Panc1 (cell line): ENCODE data around the gene PCBD2.

ENCODE experiments used
- CTCF ChIP-seq: fragments of 450-650 bp; IDR thresholded peaks from 2 replicates; pipeline ENCODE4 v1.5.1; 2017; ENCODE audit warnings: mild to moderate bottlenecking
- POLR2AphosphoS5 ChIP-seq: IDR thresholded peaks from 2 replicates; pipeline ENCODE4 v1.6.1; 2012; ENCODE audit warnings: mild to moderate bottlenecking, low read depth, low read length, moderate library complexity
- TF ChIP-seq, protein P1 (sequence below), 2 experiments: IDR thresholded peaks; 2 replicates each; pipeline ENCODE4 v1.6.1; 2011 to 2012; ENCODE audit warnings: low read depth in 2 of 2, control low read depth in 1 of 2, low read length in 1 of 2, mild to moderate bottlenecking in 1 of 2, moderate library complexity in 1 of 2; ENCODE audit not compliant: insufficient read depth in 1 of 2

GRCh38 chr5:134957920-134958608 lies 53.1 kb downstream of the PCBD2 start:
- TF ChIP-seq CTCF (no peak), POLR2AphosphoS5 (no peak)
- TF ChIP-seq, protein P1, sequence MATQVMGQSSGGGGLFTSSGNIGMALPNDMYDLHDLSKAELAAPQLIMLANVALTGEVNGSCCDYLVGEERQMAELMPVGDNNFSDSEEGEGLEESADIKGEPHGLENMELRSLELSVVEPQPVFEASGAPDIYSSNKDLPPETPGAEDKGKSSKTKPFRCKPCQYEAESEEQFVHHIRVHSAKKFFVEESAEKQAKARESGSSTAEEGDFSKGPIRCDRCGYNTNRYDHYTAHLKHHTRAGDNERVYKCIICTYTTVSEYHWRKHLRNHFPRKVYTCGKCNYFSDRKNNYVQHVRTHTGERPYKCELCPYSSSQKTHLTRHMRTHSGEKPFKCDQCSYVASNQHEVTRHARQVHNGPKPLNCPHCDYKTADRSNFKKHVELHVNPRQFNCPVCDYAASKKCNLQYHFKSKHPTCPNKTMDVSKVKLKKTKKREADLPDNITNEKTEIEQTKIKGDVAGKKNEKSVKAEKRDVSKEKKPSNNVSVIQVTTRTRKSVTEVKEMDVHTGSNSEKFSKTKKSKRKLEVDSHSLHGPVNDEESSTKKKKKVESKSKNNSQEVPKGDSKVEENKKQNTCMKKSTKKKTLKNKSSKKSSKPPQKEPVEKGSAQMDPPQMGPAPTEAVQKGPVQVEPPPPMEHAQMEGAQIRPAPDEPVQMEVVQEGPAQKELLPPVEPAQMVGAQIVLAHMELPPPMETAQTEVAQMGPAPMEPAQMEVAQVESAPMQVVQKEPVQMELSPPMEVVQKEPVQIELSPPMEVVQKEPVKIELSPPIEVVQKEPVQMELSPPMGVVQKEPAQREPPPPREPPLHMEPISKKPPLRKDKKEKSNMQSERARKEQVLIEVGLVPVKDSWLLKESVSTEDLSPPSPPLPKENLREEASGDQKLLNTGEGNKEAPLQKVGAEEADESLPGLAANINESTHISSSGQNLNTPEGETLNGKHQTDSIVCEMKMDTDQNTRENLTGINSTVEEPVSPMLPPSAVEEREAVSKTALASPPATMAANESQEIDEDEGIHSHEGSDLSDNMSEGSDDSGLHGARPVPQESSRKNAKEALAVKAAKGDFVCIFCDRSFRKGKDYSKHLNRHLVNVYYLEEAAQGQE (IDR thresholded peaks at IDR 0.05; ENCODE audit: insufficient read depth in 1 of 2, low read depth in 2 of 2, low read length in 1 of 2) = no peak
